Activated CD4-positive, alpha-beta T cell treated with anti-CD3 and anti-CD28 coated beads, Interleukin-2, amount 10 ng/mL, durations not matched to agents 24 days and 14 days (primary cell): ENCODE data around the gene COTL1. TPM values are rescaled to one million over a fixed set of nuclear protein-coding genes. Genes with fewer than 3 reads are reported as not detected.

Source experiments
- DNase-seq: peaks from one replicate; pipeline ENCODE4 v3.0.0; 2022
- H3K27ac Mint-ChIP-seq: one replicate; pipeline ENCODE4 v1.8.0; 2022; ENCODE audit warnings: mild to moderate bottlenecking, mixed read lengths
- H3K27me3 Mint-ChIP-seq: one replicate; pipeline ENCODE4 v1.8.0; 2022; ENCODE audit warnings: mixed read lengths
- H3K36me3 Mint-ChIP-seq: one replicate; pipeline ENCODE4 v1.8.0; 2022; ENCODE audit warnings: low read depth, mild to moderate bottlenecking, mixed read lengths
- H3K4me1 Mint-ChIP-seq: one replicate; pipeline ENCODE4 v1.8.0; 2021; ENCODE audit warnings: mixed read lengths
- H3K4me3 Mint-ChIP-seq: one replicate; pipeline ENCODE4 v1.8.0; 2022; ENCODE audit warnings: mild to moderate bottlenecking, moderate library complexity, mixed read lengths
- H3K9me3 Mint-ChIP-seq: one replicate; pipeline ENCODE4 v1.8.0; 2021; ENCODE audit warnings: mixed read lengths
- intact Hi-C: fragments of 100-400 bp; cut with micrococcal nuclease; formaldehyde crosslinking; loops from one replicate; pipeline ENCODE4 v1.15.1; 2023
- total RNA-seq: library from RNA; stranded (reverse); gene quantifications from 2 replicates; pipeline ENCODE4 v1.2.3, GENCODE V29; 2022

The COTL1 gene
- total RNA-seq, 1 donor from 2014 or later, result 474 TPM

DNA sequence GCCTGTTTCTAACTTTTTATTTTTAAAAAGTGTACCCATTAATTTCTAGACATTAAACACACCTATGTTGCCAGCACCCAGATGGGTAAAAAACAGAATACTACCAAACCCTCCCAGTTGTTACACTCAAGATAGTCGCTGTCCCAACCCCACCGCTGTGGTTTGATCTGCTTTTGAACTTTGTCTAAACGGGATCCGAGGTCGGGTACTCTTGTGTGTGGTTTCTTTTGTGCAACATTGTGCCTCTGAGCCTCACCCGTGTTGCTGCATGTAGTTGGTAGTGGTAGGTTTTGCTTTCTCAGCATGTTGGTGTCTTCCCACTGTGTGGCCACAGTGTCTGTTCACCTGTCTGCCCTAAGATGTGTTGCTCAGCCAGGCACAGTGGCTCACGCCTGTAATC is 34.7 kb upstream of the COTL1 start:
- H3K4me1 Mint-ChIP-seq, result peaks cover 51% of the 10 kb centered on the region
- H3K27ac Mint-ChIP-seq, result peak overlapping the region; percentile 8
- peaks cover 51% of the 10 kb centered on the region for H3K36me3 Mint-ChIP-seq
- H3K27me3 Mint-ChIP-seq, result peaks cover 2% of the 10 kb centered on the region
- H3K4me3 Mint-ChIP-seq, result peak overlapping the region; percentile 36
- peak; percentile 83 for DNase-seq
- intact Hi-C loops, result no loop called here
- H3K9me3 Mint-ChIP-seq, result no peaks in the 10 kb centered on the region

DNA sequence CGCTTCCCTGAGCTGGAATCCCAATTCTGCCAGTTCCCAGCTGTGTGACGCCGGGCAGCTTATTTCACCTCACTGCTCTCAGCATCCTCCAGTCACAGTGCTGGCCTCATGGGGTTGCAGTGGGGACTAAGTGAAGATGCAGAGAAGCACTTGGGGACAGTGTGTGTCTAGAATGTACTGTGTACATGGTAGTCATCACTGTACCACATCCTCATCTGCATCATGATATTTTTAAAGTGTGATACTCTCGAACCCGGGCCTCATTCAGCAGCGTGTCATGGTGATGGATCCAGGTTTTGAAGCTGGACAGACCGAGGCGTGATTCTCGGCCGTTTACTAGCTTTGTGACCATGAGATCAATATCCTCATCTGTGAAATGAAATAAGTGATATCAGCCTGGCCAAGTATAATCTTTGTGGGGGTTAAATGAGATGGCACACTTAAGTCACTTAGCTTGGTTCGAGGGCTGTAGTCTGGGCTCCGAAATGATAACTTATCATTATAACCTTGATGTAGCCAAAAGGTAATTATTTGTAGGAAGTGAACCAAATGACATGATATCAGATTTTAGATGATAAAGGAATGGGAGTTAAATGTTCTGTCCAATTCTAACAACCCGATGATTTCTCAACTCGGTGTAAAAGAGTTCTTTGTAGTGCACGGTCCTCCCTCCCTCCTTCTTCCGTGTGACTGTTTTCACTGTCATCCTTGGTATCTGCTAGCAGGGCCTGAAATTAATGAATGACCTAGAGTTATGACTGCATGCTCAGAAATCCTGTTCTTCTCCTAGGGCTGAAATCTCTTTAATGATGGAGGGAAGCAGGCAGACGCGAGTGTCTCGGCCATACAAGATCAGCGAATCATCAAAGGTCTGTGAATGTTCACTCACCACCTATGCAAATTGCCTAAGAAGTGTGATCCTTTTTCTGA is 32.4 kb upstream of the COTL1 start:
- intact Hi-C loops, result no loop called here
- H3K36me3 Mint-ChIP-seq, result peaks cover 45% of the 10 kb centered on the region

DNA sequence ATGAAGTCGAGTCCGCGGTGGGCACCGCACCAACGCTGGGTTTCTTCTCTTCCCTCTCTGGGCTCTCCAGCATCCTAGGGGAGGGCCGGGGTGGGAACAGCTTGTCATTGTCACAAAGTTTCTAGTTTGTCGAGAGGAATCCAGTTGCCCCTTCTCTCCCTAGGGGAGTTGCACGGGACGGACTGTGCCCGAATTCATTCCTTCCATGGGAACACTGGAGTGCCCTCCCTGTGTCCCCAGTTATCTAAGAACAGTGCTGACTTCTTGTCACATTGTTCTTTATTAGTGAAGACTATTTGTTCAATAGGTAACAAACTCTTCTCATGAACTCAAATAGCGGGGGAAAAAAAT is 31.6 kb upstream of the COTL1 start:
- Mint-ChIP-seq H3K36me3 (peaks cover 40% of the 10 kb centered on the region), H3K27me3 (peaks cover 17% of the 10 kb centered on the region), H3K4me1 (peaks cover 41% of the 10 kb centered on the region), H3K4me3 (peak overlapping the region; percentile 83), H3K27ac (peak overlapping the region; percentile 78), H3K9me3 (no peaks in the 10 kb centered on the region)
- intact Hi-C loops, result no loop called here
- DNase-seq, result no peak

More for the DNA sequence above, 32.4 kb upstream of the COTL1 start:
- Mint-ChIP-seq H3K9me3 (no peaks in the 10 kb centered on the region), H3K4me3 (peak overlapping the region; percentile 75), H3K27ac (peak overlapping the region; percentile 60), H3K27me3 (peaks cover 12% of the 10 kb centered on the region), H3K4me1 (peaks cover 44% of the 10 kb centered on the region)
- no peak for DNase-seq

DNA sequence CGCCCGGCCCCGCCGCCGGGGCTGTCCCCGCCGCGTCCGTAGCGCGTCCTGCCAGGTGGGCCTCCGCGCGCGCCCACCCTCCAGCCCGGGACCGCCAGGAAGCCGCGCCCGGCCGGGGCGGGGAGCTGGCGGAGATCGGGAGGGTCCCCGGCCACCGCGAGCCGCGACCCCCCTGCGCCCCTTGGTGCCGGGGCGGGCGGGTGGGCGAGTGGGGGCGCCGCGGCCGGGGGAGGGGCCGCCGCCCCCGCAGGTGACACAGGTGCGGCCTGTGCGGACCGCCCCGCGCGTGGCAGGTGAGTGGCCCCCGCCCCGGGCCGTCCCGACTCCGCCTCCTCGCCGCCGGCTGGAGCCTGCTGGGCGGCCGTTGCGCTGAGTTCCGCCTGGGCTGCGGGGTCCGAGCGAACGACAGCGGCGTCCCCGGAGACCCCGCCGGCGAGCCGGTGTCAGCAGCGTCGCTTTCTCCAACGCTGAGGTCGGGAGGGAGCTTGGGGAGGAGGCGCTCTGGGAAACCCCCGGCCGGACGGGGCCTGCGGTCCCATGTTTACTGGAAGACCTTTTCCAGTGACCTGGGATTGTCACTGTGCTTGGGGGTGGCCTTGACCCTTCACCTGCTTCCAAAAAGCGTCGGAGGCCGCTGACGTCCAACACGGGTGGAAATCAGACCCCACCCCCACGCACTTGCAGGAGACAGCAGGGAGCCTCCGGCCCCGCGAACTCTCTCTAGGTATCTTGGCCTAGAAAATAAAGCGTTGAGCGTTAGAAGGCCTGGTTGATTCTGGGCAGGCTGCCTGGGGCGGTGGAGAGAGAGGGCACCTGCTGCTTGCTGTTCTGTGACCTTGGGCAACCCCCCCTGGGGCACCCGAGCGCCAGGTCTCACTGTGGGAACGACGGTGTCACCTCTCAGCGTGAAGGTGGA is 31.0 kb upstream of the COTL1 start:
- Mint-ChIP-seq H3K27me3 (peaks cover 21% of the 10 kb centered on the region), H3K4me3 (peak overlapping the region; percentile 83), H3K27ac (peak overlapping the region; percentile 78), H3K9me3 (no peaks in the 10 kb centered on the region), H3K4me1 (peaks cover 41% of the 10 kb centered on the region), H3K36me3 (peaks cover 36% of the 10 kb centered on the region)
- intact Hi-C loops, result no loop called here
- DNase-seq, result peak; percentile 85

DNA sequence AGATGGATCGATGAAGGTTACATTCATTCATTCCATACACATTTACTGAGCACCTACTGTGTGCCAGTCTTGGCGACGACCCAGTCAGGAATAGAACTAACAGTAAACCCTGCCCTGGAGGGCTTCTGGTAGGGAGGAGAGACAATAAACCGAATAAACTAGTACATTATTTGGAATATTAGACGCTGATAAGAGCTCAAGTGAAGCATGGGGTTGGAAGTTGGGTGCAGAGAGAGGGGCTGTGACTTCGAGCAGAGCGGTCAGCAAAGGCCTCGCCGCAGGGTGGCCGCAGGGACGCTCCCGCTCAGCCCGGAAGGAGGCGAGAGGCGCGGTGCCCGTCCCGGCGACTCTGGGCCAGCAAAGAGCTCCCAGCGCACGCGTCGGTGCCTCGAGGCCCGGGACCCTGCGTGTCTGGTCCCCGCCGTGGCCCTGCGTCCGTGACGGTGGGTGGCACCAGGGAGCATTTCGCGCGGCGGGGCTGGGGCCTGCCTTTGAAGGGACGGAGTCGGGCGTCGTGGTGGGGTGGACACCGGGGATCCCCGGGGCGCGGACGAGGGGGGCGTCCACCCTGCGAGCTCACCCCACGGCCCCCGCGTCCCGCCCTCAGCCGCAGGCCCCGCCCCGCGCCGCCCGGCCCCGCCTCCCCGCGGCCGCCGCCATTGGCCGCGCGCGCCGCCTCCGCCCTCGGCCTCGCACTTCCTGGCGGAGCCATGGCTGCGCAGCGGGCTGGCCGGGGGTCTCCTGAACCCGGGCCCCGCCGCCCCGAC is 30.1 kb upstream of the COTL1 start, which contains the start of gene KLHL36:
Gene KLHL36 (plus strand): TSS at position 684 of the 767 bp plus-strand sequence. CDS start 2,357 bp downstream, outside the sequence.
- Mint-ChIP-seq H3K27ac (peak within 1 kb of the TSS; percentile 83), H3K27me3 (peaks cover 22% of the 10 kb centered on the region), H3K9me3 (no peaks in the 10 kb centered on the region), H3K4me3 (peak within 1 kb of the TSS; percentile 86), H3K4me1 (peaks cover 38% of the 10 kb centered on the region), H3K36me3 (peaks cover 31% of the 10 kb centered on the region)
- DNase-seq, result peak; percentile 95
- intact Hi-C loops, result no loop called here

DNA sequence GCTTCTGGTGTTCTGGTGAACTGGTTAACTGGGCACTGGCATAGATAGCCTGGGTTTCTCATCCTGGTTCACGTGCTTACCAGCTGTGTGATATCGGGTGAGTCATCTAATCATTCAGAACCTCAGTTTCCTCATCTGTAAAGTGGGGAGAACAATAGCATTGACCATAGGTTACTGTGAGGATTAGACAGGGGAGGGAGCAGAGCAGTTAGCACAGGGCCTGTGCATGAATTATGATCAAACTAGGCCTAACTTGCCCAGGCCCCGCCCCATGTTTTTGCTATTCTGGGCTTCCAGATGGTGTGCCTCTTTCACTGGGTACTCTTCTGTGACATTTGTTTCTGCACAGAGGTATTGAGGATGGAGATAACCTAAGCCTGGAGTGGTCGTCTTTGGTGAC is 25.8 kb upstream of the COTL1 start:
- Mint-ChIP-seq H3K27me3 (peaks cover 22% of the 10 kb centered on the region), H3K9me3 (no peaks in the 10 kb centered on the region), H3K4me3 (no peak overlapping the region), H3K27ac (no peak overlapping the region), H3K36me3 (no peaks in the 10 kb centered on the region), H3K4me1 (peaks cover 33% of the 10 kb centered on the region)
- intact Hi-C loops, result no loop called here
- no peak for DNase-seq

DNA sequence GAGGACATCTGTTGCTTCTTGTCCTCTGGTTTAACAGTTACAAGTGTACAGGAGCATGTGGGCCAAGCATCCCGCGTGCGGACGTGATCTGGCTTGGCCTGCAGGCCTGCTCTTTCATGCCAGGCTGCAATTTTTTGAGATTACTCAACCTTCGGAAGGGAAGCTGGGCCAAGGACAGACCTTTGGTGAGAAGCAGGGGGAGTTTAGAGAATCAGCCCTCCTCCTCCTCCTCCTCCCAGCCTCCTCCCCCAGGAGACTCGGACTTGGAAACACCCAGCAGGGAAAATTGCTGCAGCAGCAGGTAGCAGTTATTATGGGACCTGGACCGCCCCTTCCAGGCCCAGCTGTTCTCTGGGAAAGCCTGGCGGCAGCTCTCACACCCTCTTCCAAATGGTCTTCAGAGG is 25.3 kb upstream of the COTL1 start:
- Mint-ChIP-seq H3K27me3 (peaks cover 22% of the 10 kb centered on the region), H3K9me3 (no peaks in the 10 kb centered on the region), H3K36me3 (no peaks in the 10 kb centered on the region), H3K27ac (no peak overlapping the region), H3K4me1 (peaks cover 37% of the 10 kb centered on the region), H3K4me3 (no peak overlapping the region)
- intact Hi-C loops, result no loop called here
- DNase-seq, result no peak

DNA sequence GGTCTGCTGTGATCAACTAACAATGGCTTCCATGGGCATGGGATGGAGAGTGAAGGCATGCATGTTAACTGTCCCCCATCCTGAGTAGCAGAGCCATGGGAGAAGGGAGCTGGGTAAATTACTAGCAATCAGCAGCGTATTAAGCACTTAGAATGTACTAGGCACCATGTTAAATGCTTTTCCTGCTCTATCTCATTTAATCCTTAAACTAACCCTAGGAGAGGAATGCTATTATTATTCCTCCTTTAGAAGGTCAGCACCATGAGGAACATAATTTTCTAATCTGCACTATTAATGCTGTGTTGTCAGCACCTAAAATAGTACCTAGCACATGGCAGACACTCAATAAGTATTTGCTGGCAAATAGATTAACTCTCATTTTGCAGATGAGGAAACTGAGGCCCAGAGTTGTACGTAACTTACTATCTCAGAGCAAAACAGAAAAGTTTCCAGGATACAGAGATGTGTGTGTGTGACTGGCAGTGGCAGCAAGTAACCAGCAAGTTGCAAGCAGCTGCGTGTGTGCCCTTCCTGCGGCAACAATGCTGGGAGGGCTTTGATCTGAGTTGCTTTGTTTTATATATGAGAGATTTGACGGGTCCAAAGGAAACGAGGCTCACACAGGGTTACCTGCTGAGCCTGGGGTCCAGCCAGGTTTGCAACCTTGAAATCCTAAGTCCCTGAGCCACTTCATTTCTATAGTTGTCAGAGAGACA is 23.9 kb upstream of the COTL1 start:
- Mint-ChIP-seq H3K9me3 (no peaks in the 10 kb centered on the region), H3K4me1 (peaks cover 42% of the 10 kb centered on the region), H3K27ac (peak overlapping the region; percentile 71), H3K36me3 (no peaks in the 10 kb centered on the region), H3K27me3 (peaks cover 19% of the 10 kb centered on the region), H3K4me3 (peak overlapping the region; percentile 76)
- no peak for DNase-seq
- intact Hi-C loops, result no loop called here

DNA sequence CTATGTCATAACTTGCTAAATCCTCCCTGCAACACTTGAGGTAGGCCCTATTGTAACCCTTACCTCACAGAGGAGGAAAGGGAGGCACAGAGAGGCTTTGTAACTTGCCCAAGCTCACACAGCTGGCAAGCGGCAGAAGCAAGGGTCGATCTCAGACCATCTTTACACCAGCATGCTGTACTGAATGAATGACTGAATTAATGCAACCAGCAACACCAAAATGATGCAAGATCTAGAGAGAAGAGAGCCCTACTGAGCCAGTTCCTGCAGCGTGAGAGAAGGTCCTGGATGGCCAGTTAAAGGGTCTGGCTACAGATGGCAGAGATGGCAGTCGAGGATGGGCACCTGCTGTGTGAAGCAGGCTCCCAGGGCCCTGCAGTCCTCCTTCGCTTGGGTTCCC is 22.3 kb upstream of the COTL1 start:
- intact Hi-C loops, result no loop called here
- Mint-ChIP-seq H3K27ac (no peak overlapping the region), H3K4me1 (peaks cover 39% of the 10 kb centered on the region)

DNA sequence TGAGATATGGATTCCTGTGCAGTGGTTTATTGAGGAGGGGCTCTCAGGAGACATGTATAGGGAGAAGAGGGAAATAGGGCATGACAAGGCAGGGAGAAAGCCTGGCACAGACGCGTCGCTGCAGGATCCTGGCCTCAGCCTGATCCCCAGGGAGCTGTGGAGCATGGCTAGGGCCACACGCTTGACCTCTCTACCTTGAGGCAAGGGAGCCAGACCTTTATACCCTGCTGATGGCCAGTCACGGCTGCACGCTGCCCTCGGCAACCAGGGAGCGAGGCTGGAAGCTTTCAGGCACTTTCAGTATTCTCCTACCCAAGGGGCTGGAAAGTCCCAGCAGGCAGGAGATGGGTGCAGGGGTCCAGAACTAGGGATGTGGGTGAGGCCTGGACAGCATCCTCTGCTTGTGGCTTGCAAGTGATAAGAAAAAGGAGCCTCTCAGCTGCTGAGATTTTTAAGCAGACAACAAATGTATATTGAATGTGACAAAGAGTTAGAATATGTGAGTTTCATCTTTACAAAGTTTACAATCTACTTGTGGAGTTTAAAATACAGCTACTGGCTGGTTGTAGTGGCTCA is 20.4 kb upstream of the COTL1 start:
- H3K4me1 Mint-ChIP-seq, result peaks cover 42% of the 10 kb centered on the region
- H3K36me3 Mint-ChIP-seq, result no peaks in the 10 kb centered on the region
- H3K27ac Mint-ChIP-seq, result no peak overlapping the region
- intact Hi-C loops, result no loop called here
- no peak overlapping the region for H3K4me3 Mint-ChIP-seq
- peak; percentile 67 for DNase-seq
- H3K27me3 Mint-ChIP-seq, result peaks cover 16% of the 10 kb centered on the region
- no peaks in the 10 kb centered on the region for H3K9me3 Mint-ChIP-seq

More for the DNA sequence above, 22.3 kb upstream of the COTL1 start:
- DNase-seq, result no peak
- Mint-ChIP-seq H3K9me3 (no peaks in the 10 kb centered on the region), H3K36me3 (no peaks in the 10 kb centered on the region), H3K4me3 (no peak overlapping the region), H3K27me3 (peaks cover 14% of the 10 kb centered on the region)

DNA sequence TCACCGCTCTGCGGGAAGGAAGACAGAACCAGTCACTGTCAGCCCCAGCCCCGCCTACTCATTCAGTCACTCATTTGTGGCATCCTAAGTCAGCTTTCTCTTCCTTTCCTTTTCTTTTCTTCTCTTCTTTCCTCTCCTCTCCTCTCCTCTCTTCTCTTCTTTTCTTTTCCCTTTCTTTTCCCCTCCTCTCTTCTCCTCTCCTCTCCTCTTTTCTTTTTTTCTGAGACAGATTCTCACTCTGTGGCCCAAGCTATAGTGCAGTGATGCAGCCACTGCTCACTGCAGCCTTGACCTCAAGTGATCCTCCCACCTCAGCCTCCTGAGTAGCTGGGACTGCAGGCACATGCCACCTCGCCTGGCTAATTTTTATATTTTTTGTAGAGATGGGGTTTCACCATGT is 19.8 kb upstream of the COTL1 start:
- DNase-seq, result no peak
- Mint-ChIP-seq H3K27me3 (peaks cover 19% of the 10 kb centered on the region), H3K4me1 (peaks cover 42% of the 10 kb centered on the region), H3K36me3 (no peaks in the 10 kb centered on the region), H3K9me3 (no peaks in the 10 kb centered on the region), H3K4me3 (no peak overlapping the region), H3K27ac (no peak overlapping the region)
- intact Hi-C loops, result no loop called here

DNA sequence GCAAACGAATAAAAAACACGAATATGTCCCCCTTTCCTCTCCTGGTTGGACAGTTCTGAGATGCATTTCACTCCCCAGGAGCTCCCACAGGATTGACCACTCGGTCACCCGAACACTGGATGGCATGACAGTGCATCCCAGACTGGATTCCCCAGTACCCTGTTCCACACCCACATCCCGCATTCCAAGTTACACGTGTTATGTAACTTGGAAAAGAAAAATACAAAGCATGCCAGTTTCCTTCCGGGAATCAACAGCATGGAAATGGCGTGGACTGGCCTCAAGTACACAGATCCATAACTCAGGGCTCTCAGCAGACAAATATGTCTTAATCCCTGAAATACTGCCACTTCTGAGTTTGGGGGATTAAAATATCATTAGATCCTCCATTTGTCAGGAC is 17.8 kb upstream of the COTL1 start:
- Mint-ChIP-seq H3K4me3 (no peak overlapping the region), H3K9me3 (no peaks in the 10 kb centered on the region), H3K4me1 (peaks cover 40% of the 10 kb centered on the region), H3K27ac (no peak overlapping the region), H3K36me3 (no peaks in the 10 kb centered on the region), H3K27me3 (peaks cover 27% of the 10 kb centered on the region)
- no peak for DNase-seq
- intact Hi-C loops, result no loop called here
